HG02938 (cell line): ENCODE measurements around the gene TBCA.
"Not testable (repeated sequence)": the region's sequence is repeated elsewhere in the genome, so short reads cannot be mapped to it uniquely, and the experiment has no call there.

ENCODE experiments used
- ATAC-seq: cut with Tn5 transposase; IDR thresholded peaks from one replicate; pipeline ENCODE4 v1.9.1; 2021; ENCODE audit warnings: mild to moderate bottlenecking, moderate library complexity; ENCODE audit not compliant: unreplicated experiment

Gene TBCA

DNA sequence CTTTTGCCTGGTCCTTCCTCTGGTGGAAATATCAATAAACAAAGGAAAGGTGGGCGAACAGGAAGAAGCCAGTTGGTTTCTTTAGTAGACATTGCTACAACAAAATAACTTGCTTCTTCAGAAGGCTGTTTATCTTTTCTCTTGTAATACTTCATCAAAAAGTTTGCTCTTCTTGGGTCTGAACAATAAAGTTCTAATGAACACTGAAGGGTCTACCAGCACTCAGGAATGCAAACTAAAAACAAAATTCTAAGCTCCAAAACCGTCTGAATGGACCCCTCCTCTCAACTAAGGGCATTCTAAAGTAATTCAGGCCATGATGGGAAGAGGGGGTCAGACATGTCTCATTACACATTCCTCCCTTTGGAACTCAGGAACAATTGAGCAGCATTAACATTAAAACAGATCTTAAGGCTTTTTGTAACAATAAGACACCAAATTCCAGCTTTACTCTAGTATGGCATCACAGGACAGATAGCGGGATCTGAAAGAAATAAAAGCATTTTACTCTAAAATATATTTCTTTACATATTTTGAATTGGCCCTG is 2.3 kb downstream of the TBCA start:
- ATAC-seq, result no peak

GRCh38 chr5:77772729-77773128 is 3.4 kb downstream of the TBCA start:
- no peak for ATAC-seq

DNA sequence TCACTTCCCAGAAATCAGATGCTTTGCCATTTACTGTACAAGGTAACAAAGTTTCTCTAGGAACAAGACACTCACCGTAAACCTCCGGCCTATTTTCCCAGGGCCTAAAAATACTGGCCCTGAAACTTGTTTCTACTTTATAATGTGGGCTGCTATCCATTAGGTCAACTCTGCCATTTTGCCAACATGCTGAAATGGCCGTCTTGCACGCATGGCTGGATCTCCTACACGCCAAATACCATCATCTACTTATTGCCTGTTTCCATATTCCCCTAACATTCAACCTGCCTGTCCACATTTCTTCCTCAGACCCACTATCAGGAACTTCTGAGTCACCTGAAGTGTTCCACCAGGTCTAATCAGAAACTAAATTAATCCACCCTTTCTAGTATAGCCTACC is 4.7 kb downstream of the TBCA start:
- no peak for ATAC-seq

GRCh38 chr5:77770293-77771005 is 5.7 kb downstream of the TBCA start:
- ATAC-seq, result no peak

- no peak for ATAC-seq
Observed at GRCh38 chr5:77768978-77769377, 7.2 kb downstream of the TBCA start.

- no peak for ATAC-seq
Observed at GRCh38 chr5:77767301-77767700, 8.8 kb downstream of the TBCA start.

- ATAC-seq, result no peak
Observed at GRCh38 chr5:77761606-77762005, 14.5 kb downstream of the TBCA start.

- no peak for ATAC-seq
Observed at GRCh38 chr5:77758141-77758938, 17.8 kb downstream of the TBCA start.

DNA sequence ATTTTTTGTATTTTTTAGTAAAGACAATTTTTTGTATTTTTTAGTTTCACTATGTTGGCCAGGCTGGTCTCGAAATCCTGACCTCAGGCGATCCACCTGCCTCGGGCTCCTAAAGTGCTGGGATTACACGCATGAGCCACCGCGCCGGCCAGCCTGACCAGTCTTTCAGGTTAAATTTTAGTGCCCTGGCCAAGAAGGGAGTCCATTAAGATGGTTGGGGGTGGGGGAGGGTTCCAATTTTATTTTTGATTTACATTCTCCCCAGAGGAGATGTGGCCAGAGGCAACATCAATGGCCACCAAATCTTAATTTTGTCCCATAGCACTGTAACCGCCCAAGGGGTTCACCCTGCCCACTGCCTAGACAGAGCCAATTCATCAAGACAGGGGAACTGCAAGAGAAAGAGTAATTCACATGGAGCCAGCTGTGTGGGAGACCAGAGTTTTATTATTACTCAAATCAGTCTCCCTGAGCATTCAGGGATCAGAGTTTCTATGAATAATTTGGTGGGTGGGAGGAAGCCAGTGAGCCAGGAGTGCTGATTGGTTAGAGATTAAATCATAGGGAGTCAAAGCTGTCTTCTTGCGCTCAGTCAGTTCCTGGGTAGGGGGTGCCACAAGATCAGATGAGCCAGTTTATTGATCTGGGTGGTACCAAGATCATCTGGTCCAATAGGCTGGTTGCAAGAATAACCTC is 24.7 kb downstream of the TBCA start:
- ATAC-seq, result no peak

- not testable (repeated sequence) for ATAC-seq
Observed at GRCh38 chr5:77750928-77751327, 25.2 kb downstream of the TBCA start.

DNA sequence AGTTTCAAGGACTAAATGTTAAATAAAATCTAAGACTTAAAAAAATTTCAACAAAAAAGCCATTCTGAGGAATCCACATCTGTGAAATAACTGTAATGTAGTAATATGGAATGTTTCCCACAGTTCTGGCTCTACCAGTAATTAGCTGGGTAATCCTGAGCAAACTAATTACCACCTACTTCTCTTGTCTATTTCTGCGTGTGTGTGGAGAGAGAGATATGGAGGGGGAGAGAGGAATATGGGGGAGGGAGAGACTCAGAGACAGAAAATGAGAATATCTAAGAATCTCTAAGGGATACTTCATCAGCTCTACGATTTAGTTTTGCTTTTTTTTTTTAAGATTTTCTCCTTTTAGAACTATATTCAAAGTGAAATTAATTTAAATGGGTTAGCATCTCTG is 28.0 kb downstream of the TBCA start:
- ATAC-seq, result no peak

GRCh38 chr5:77744116-77744515 is 32.0 kb downstream of the TBCA start:
- ATAC-seq, result no peak

GRCh38 chr5:77743181-77743580 is 33.0 kb downstream of the TBCA start:
- no peak for ATAC-seq

- ATAC-seq, result no peak
Observed at GRCh38 chr5:77741608-77742007, 34.5 kb downstream of the TBCA start.

DNA sequence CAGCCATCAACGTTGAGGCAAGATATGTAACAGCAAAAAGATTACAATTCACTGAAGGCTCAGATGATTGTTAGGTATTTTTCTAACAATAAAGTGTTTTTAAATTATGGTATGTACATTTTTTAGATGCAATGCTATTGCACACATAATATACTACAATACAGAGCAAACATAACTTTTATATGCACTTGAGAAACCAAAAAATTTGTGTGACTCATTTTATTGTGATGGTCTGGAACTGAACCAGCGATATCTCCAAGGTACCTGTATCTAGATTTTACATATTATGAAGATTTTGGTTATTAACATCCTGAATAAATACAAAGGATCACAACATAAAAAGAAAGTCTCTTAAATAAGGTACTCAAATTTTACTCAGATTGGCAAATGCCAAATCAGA is 41.3 kb downstream of the TBCA start:
- no peak for ATAC-seq

DNA sequence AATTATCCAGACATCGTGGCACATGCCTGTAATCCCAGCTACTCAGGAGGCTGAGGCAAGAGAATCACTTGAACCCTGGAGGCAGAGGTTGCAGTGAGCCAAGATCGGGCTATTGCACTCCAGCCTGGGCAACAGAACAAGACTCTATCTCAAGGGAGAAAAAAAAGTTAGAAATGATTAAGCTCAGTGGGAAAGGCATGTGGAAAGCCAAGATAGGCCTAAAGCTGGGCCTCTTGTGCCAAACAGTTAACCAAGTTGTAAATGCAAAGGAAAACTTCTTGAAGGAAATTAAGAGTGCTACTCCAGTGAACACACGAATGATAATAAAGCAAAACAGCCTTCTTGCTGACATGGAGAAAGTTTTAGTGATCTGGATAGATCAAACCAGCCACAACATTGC is 43.0 kb downstream of the TBCA start:
- ATAC-seq, result no peak

DNA sequence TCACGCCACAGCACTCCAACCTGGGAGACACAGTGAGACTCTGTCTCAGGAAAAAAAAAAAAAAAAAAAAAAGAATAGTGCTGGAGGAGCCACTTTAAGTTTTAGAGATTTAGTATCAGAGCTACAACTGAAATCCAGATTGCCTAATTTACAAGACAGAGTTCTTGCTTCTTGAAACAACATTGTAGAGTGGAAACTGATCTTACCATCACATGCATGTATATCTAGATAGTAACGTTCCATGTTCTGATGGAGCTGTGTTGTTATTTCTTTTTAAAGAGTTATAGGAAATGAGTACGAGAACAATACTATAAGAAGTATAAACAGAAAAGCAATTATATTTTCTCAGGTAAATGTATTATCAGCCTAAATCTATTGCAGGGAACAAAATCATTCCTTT is 48.9 kb downstream of the TBCA start:
- no peak for ATAC-seq

DNA sequence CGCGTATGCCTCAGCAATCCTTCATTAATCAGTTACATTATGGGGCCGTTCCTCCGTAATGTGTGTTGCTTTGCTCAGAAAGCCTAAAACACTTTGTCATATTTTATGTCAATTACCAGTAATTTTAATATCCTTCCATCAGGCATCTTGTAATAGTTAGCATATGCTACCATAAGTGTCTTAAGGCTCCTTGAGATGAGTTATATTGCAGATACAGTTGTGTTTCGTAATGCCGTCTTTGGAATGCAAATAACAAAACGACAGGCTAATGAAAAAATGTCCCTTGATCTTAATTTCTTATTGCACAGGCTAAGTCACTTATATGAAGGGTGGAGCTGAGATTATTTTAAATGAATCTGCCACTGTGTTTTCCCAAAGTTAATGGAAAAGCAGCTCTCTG is 50.5 kb downstream of the TBCA start:
- no peak for ATAC-seq

DNA sequence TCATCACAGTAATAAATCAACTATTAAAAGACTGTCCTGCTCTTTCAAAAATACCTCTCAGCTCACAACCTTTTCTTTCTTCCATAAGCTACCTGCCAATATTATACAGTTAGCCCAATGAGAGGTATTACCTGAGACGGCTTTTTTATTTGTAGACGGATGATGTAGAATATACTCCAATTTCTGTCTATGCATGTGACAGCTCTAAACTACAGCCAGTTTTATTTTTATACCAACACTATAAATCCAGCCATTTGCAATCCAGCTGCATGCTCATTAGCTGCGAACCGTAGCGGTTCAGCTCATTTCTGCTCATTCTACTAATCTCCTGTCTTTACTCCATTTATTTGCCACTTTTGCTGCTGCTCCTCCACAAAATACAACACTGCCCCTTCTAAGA is 51.2 kb downstream of the TBCA start:
- no peak for ATAC-seq

DNA sequence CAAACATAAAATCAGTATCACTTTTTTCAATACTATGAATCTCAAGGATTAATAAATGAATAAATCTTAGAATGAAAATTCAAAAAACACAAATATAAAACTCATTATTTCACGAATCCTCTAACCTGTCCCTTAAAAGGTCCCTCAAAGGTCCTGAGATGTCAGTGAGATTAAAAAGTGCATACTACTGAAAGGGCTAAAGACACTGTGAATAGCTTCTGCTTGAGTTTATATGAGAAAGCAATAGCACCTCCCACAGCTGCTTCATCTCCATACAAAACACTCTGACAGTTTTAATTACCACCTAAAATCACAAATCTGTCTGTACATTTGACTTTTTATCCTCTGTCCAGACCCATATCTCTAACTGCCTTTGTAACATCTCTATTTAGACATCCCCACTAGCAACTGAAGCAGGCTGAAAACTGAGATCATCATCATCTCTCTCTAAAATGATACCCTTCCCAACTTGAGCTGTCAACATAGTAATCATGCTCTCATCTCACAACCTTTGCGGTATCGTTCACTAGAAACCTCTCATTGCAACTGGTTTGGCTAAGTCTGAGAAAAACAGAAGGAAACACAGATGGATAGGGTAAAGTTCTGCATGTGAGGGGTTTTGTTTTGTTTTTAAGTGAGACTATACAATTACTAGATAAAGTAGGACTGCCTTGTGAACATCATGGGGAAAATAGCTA is 56.3 kb downstream of the TBCA start:
- ATAC-seq, result no peak
